H1 (cell line): ENCODE measurements around the gene MCHR1. TPM values are rescaled to one million over a fixed set of nuclear protein-coding genes. Genes with fewer than 3 reads are reported as not detected.

Experiments
- CTCF ChIA-PET: fragments of 300-600 bp; sonication (Branson Sonifier 250); formaldehyde crosslinking; loops from one replicate; lab custom pipeline; 2021; ENCODE audit not compliant: partially characterized antibody; lab: Charles Lee
- POLR2A ChIA-PET: fragments of 300-600 bp; sonication (Branson Sonifier 250); formaldehyde crosslinking; loops from one replicate; lab custom pipeline; 2021; ENCODE audit warnings: inconsistent platforms; ENCODE audit not compliant: partially characterized antibody; lab: Charles Lee
- DNase-seq, 2 experiments: peaks; one replicate each; pipeline versions ENCODE4 v3.0.0 to v3.0.0-alpha.2; 2010 to 2022; ENCODE audit warnings: low spot score in 2 of 2, low read depth in 1 of 2, mixed read lengths in 1 of 2
- FAIRE-seq: peaks from 2 replicates; lab custom pipeline; 2011; peaks lifted over from hg19 to GRCh38; lab: Jason Lieb, UNC
- H2AFZ ChIP-seq: 2 replicates; pipeline ENCODE4 v1.8.1; 2012; ENCODE audit warnings: low read length, inconsistent platforms
- H2AK5ac ChIP-seq: 2 replicates; pipeline ENCODE4 v1.6.1; 2013; ENCODE audit warnings: low read depth, low read length
- H2BK120ac ChIP-seq: replicated peaks from 2 replicates; pipeline ENCODE3; 2013; ENCODE audit warnings: low read depth, low read length, inconsistent platforms
- H2BK12ac ChIP-seq: 2 replicates; pipeline ENCODE4 v1.6.1; 2013; ENCODE audit warnings: low read depth, low read length
- H2BK15ac ChIP-seq: 2 replicates; pipeline ENCODE4 v1.6.1; 2013; ENCODE audit warnings: low read length
- H2BK20ac ChIP-seq: 2 replicates; pipeline ENCODE4 v1.6.1; 2013; ENCODE audit warnings: low read length
- H2BK5ac ChIP-seq: 2 replicates; pipeline ENCODE4 v1.6.1; 2013; ENCODE audit warnings: low read depth, low read length
- H3K14ac ChIP-seq: 2 replicates; pipeline ENCODE4 v1.6.1; 2013; ENCODE audit warnings: inconsistent platforms; ENCODE audit not compliant: insufficient read length
- H3K18ac ChIP-seq: 2 replicates; pipeline ENCODE4 v1.6.1; 2013; ENCODE audit warnings: low read length; ENCODE audit errors: extremely low read depth
- H3K23ac ChIP-seq: 2 replicates; pipeline ENCODE4 v1.6.1; 2013; ENCODE audit warnings: inconsistent platforms; ENCODE audit not compliant: insufficient read length
- H3K23me2 ChIP-seq: 2 replicates; pipeline ENCODE4 v1.6.1; 2013; ENCODE audit warnings: low read depth, low read length
- H3K27ac ChIP-seq: 2 replicates; pipeline ENCODE4 v1.6.1; 2011; ENCODE audit warnings: low read depth, low read length, inconsistent platforms
- H3K27me3 ChIP-seq, 4 experiments: replicated peaks in 1 of 4; 1 replicate in 1 of 4; 2 replicates in 3 of 4; pipeline versions ENCODE4 v1.6.1 to v1.8.1; 2011 to 2013; ENCODE audit warnings: low read length in 3 of 4, mild to moderate bottlenecking in 3 of 4, inconsistent platforms in 2 of 4, mixed read lengths in 2 of 4, moderate library complexity in 1 of 4; ENCODE audit not compliant: control insufficient read depth in 3 of 4, insufficient read depth in 3 of 4; ENCODE audit errors: extremely low read depth in 1 of 4
- H3K36me3 ChIP-seq, 4 experiments: 2 replicates each; pipeline versions ENCODE4 v1.6.1 to v1.8.1; 2011 to 2013; ENCODE audit warnings: mild to moderate bottlenecking in 4 of 4, low read length in 3 of 4, moderate library complexity in 2 of 4, control low read depth in 1 of 4, inconsistent platforms in 1 of 4; ENCODE audit not compliant: insufficient read depth in 4 of 4, control insufficient read depth in 2 of 4
- H3K4ac ChIP-seq: replicated peaks from 2 replicates; pipeline ENCODE3; 2013; ENCODE audit warnings: low read length, low read depth, mixed read lengths, inconsistent platforms; ENCODE audit not compliant: insufficient read length
- H3K4me1 ChIP-seq, 4 experiments: replicated peaks in 1 of 4; 1 replicate in 1 of 4; 2 replicates in 3 of 4; pipeline versions ENCODE4 v1.6.1 to v1.8.1; 2011 to 2013; ENCODE audit warnings: low read length in 3 of 4, inconsistent platforms in 2 of 4, mixed read lengths in 1 of 4; ENCODE audit not compliant: insufficient read depth in 4 of 4, control insufficient read depth in 3 of 4
- H3K4me2 ChIP-seq, 2 experiments: 2 replicates each; pipeline versions ENCODE4 v1.6.1 to v1.8.1; 2011 to 2013; ENCODE audit warnings: low read depth in 2 of 2, low read length in 2 of 2, control low read depth in 1 of 2, inconsistent platforms in 1 of 2, mild to moderate bottlenecking in 1 of 2; ENCODE audit not compliant: insufficient read depth in 1 of 2
- H3K4me3 ChIP-seq, 4 experiments: fragments of 200-600, 300-600 bp in 1 of 4; sonication (generic), shearing (Covaris generic), sonication (Bioruptor Twin) in 1 of 4; 2 replicates each; pipeline versions ENCODE4 v1.5.1 to v1.8.1; 2011 to 2016; ENCODE audit warnings: low read length in 4 of 4, low read depth in 3 of 4, control low read depth in 2 of 4, inconsistent platforms in 2 of 4, mild to moderate bottlenecking in 2 of 4, mixed read lengths in 1 of 4, moderate library complexity in 1 of 4; ENCODE audit not compliant: insufficient read depth in 2 of 4; ENCODE audit errors: extremely low read depth in 1 of 4
- H3K56ac ChIP-seq: replicated peaks from 2 replicates; pipeline ENCODE3; 2013; ENCODE audit warnings: low read depth, mild to moderate bottlenecking, mixed read lengths, low read length, inconsistent platforms; ENCODE audit not compliant: insufficient read length
- H3K79me1 ChIP-seq: 2 replicates; pipeline ENCODE4 v1.6.1; 2013; ENCODE audit warnings: low read depth, low read length, control low read depth
- H3K79me2 ChIP-seq, 2 experiments: 2 replicates each; pipeline versions ENCODE4 v1.6.1 to v1.8.1; 2012 to 2013; ENCODE audit warnings: low read length in 2 of 2, mild to moderate bottlenecking in 2 of 2, inconsistent platforms in 1 of 2; ENCODE audit not compliant: insufficient read depth in 2 of 2, control insufficient read depth in 1 of 2
- H3K9ac ChIP-seq, 4 experiments: replicated peaks in 1 of 4; 1 replicate in 1 of 4; 2 replicates in 3 of 4; pipeline versions ENCODE4 v1.6.1 to v1.8.1; 2011 to 2013; ENCODE audit warnings: low read depth in 3 of 4, low read length in 3 of 4, control low read depth in 2 of 4, mild to moderate bottlenecking in 2 of 4, moderate library complexity in 2 of 4, inconsistent platforms in 1 of 4; ENCODE audit errors: extremely low read depth in 1 of 4
- H3K9me3 ChIP-seq, 2 experiments: 2 replicates each; pipeline versions ENCODE4 v1.6.1 to v1.8.1; 2012 to 2013; ENCODE audit warnings: mild to moderate bottlenecking in 2 of 2, moderate library complexity in 2 of 2, control low read depth in 1 of 2, inconsistent platforms in 1 of 2, low read depth in 1 of 2, low read length in 1 of 2, mixed read lengths in 1 of 2; ENCODE audit not compliant: insufficient read depth in 2 of 2
- H4K20me1 ChIP-seq, 2 experiments: replicated peaks in 1 of 2; 2 replicates each; pipeline versions ENCODE3 to v1.8.1; 2011 to 2013; ENCODE audit warnings: inconsistent platforms in 2 of 2, low read length in 2 of 2, mild to moderate bottlenecking in 1 of 2; ENCODE audit not compliant: insufficient read depth in 2 of 2, control insufficient read depth in 1 of 2
- H4K5ac ChIP-seq: 2 replicates; pipeline ENCODE4 v1.6.1; 2013; ENCODE audit warnings: low read length, low read depth, mixed read lengths, inconsistent platforms; ENCODE audit not compliant: insufficient read length
- H4K8ac ChIP-seq: 2 replicates; pipeline ENCODE4 v1.8.0; 2013; ENCODE audit warnings: mild to moderate bottlenecking, moderate library complexity, low read length, inconsistent platforms; ENCODE audit not compliant: insufficient read depth; ENCODE audit errors: extremely low read depth
- H4K91ac ChIP-seq: replicated peaks from 2 replicates; pipeline ENCODE3; 2013; ENCODE audit warnings: low read length, mixed read lengths, inconsistent platforms; ENCODE audit not compliant: insufficient read length
- BACH1 ChIP-seq: IDR thresholded peaks from 2 replicates; pipeline ENCODE4 v1.6.1; 2012; ENCODE audit warnings: low read length, improper control_type of control experiment
- BCL11A ChIP-seq, 2 experiments: IDR thresholded peaks; one replicate each; pipeline ENCODE4 v1.6.1; 2011; ENCODE audit warnings: low read depth in 2 of 2, low read length in 2 of 2, mild to moderate bottlenecking in 2 of 2
- CBX5 ChIP-seq: fragments of 300-800, 300-1000 bp; sonication (generic); IDR thresholded peaks from 2 replicates; pipeline ENCODE4 v1.7.1; 2016; ENCODE audit warnings: antibody characterized with exemption, low read length, low read depth
- KDM5A ChIP-seq: fragments of 200-600 bp; IDR thresholded peaks from 2 replicates; pipeline ENCODE4 v1.7.1; 2012; ENCODE audit warnings: mild to moderate bottlenecking, low read length, inconsistent platforms, mixed read lengths
- PHF8 ChIP-seq: fragments of 200-600 bp; sonication (generic); conservative IDR thresholded peaks from 2 replicates; pipeline ENCODE4 v1.7.1; 2012; ENCODE audit warnings: low read depth, mild to moderate bottlenecking, inconsistent platforms, low read length, moderate library complexity
- POU5F1 ChIP-seq: IDR thresholded peaks from 2 replicates; pipeline ENCODE4 v1.6.1; 2011; ENCODE audit warnings: low read depth, mild to moderate bottlenecking, low read length, moderate library complexity
- RFX5 ChIP-seq: IDR thresholded peaks from 2 replicates; pipeline ENCODE4 v1.6.1; 2011; ENCODE audit warnings: low read depth, low read length, improper control_type of control experiment, borderline replicate concordance
- SIN3A ChIP-seq, 2 experiments: IDR thresholded peaks in 1 of 2; conservative IDR thresholded peaks in 1 of 2; 2 replicates each; pipeline ENCODE4 v1.6.1; 2011 to 2012; ENCODE audit warnings: low read length in 2 of 2, improper control_type of control experiment in 1 of 2, low read depth in 1 of 2, mild to moderate bottlenecking in 1 of 2
- TAF7 ChIP-seq: optimal IDR thresholded peaks from 2 replicates; pipeline ENCODE3; 2011; ENCODE audit warnings: low read depth, mild to moderate bottlenecking, inconsistent platforms, low read length, moderate library complexity, borderline replicate concordance
- TEAD4 ChIP-seq: IDR thresholded peaks from 2 replicates; pipeline ENCODE4 v1.6.1; 2012; ENCODE audit warnings: low read depth, low read length, inconsistent platforms, mixed read lengths
- USF2 ChIP-seq: IDR thresholded peaks from 2 replicates; pipeline ENCODE4 v1.6.1; 2011; ENCODE audit warnings: low read length, improper control_type of control experiment
- ZNF274 ChIP-seq: IDR thresholded peaks from 2 replicates; pipeline ENCODE4 v1.7.0; 2012; ENCODE audit warnings: low read length, borderline replicate concordance; ENCODE audit errors: extremely low read depth
- WGBS, 2 experiments: shearing (Covaris generic) in 1 of 2; methylation state at CpG; one replicate each; pipeline versions ENCODE4 v1.1.6 to v1.1.7; 2013 to 2015; ENCODE audit warnings: low lambda C conversion rate in 2 of 2, mixed read lengths in 2 of 2, inconsistent platforms in 1 of 2, low coverage in 1 of 2, missing lambda C conversion rate in 1 of 2; ENCODE audit not compliant: insufficient replicate concordance in 2 of 2, insufficient coverage in 1 of 2, insufficient read length in 1 of 2; ENCODE audit errors: extremely low coverage in 1 of 2, missing lambda C conversion rate in 1 of 2; 5-methylcytosine and 5-hydroxymethylcytosine counted together
- polyA plus RNA-seq, 7 experiments: library from polyadenylated mRNA; depleted of rRNA in 3 of 7; stranded (reverse) in 5 of 7; unstranded in 2 of 7; fragments of >200 nt in 5 of 7; fragments of 200-250 nt in 2 of 7; gene quantifications; 1 replicate in 5 of 7; 2 replicates in 1 of 7; 4 replicates in 1 of 7; pipeline versions ENCODE4 v1.2.1 to v1.2.3, GENCODE V29; 2011 to 2013; ENCODE audit warnings: missing spikeins in 2 of 7, mixed read lengths in 2 of 7
- total RNA-seq: library from RNA; stranded (reverse); fragmentation: NEBNext Ultra II Directional; extraction: Animal tissue kit (Norgen Biotek cat#: 25700); gene quantifications from 2 replicates; pipeline ENCODE4 v1.2.1, GENCODE V29; 2021

Gene MCHR1
- total and polyA plus RNA-seq, 2 of the 8 experiments (the other 6 are each of a cell fraction or from before 2014, with no cell fraction given), result 0.91 to 7.6 TPM

DNA sequence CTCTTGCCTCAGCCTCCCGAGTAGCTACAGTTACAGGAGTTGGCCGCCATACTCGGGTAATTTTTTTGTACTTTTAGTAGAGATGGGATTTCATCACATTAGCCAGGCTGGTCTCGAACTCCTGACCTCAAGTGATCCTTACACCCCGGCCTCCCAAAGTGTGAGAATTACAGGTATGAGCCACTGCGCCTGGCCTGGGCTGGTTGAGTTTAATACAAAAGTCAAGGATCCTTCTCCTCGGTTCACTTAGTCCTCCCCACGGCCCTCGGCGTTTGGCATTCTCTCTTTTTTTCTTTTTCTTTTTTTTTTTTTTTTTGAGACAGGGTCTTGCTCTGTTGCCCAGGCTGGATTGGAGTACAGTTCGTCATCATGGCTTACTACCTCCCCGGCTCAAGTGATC, 33.0 kb downstream of the MCHR1 start:
- Histone ChIP-seq H3K23ac (no peak overlapping the region), H3K4me1 (peaks cover 2 to 10% (median 7%) of the 10 kb centered on the region in 4 experiments; a peak in 5 of 7 replicates), H3K79me1 (no peaks in the 10 kb centered on the region), H3K4me2 (no peak overlapping the region), H3K4ac (no peak overlapping the region), H2BK12ac (peak overlapping the region; percentile 60; the same call in 1 of the 2 replicates), H3K79me2 (no peaks in the 10 kb centered on the region), H2BK20ac (no peak overlapping the region; the same call in 1 of the 2 replicates), H2BK5ac (no peak overlapping the region), H2AFZ (no peak overlapping the region), H4K5ac (no peak overlapping the region), H2AK5ac (no peak overlapping the region), H3K9ac (no peak overlapping the region), H3K18ac (no peak overlapping the region), H3K36me3 (no peaks in the 10 kb centered on the region), H3K4me3 (no peak overlapping the region), H3K27me3 (no peaks in the 10 kb centered on the region), H2BK15ac (no peak overlapping the region), H3K14ac (no peak overlapping the region), H4K20me1 (no peaks in the 10 kb centered on the region), H3K9me3 (peaks cover 3 to 4% of the 10 kb centered on the region in 2 experiments; a peak in 3 of 4 replicates), H4K91ac (no peak overlapping the region), H2BK120ac (no peak overlapping the region), H3K56ac (no peak overlapping the region), H4K8ac (no peak overlapping the region), H3K27ac (no peak overlapping the region), H3K23me2 (no peaks in the 10 kb centered on the region)
- ChIA-PET CTCF (interaction anchor here (1.3 kb wide), 1 partner anchor 66 kb away, joined by 4 read pairs; no protein-coding TSS in a partner anchor), POLR2A (interaction anchor here (1.0 to 3.0 kb wide), 4 partner anchors 10 to 310 kb away, joined by 3 to 7 read pairs (median 5); no protein-coding TSS in a partner anchor)
- DNase-seq, result no peak
- WGBS, 2 experiments, result 91% methylated on average over 12 of the region's 12 CpGs; no CpG with 5 or more reads in 1 of the 2 experiments
- no peak for FAIRE-seq
- TF ChIP-seq PHF8 (no peak), POU5F1 (no peak), SIN3A (conservative IDR thresholded peaks at IDR 0.05 in 1 of 2, IDR thresholded peaks at IDR 0.05 in 1 of 2; ENCODE audit: low read depth in 1 of 2, low read length in 2 of 2) (no peak), TAF7 (no peak), CBX5 (no peak), KDM5A (no peak), ZNF274 (no peak), BCL11A (IDR thresholded peaks at IDR 0.05; ENCODE audit: low read depth in 2 of 2, low read length in 2 of 2) (no peak), RFX5 (no peak), BACH1 (no peak), TEAD4 (no peak), USF2 (no peak)
